CD14-positive monocyte (primary cell): ENCODE results near the gene SLC2A3. TPM values are rescaled to one million over a fixed set of nuclear protein-coding genes. Genes with fewer than 3 reads are reported as not detected.
"Not testable (repeated sequence)": the region's sequence is repeated elsewhere in the genome, so short reads cannot be mapped to it uniquely, and the experiment has no call there.

ENCODE experiments used
- DNase-seq, 3 donors: peaks; one replicate each; pipeline ENCODE4 v3.0.0-alpha.2; 2011 to 2022
- H2AFZ ChIP-seq: 2 replicates; pipeline ENCODE4 v1.6.0; 2012; ENCODE audit warnings: mild to moderate bottlenecking, low read depth, low read length, inconsistent platforms; ENCODE audit not compliant: insufficient read depth, poor library complexity, severe bottlenecking
- H3K27ac ChIP-seq, 2 donors: 1 replicate in 1 of 2; 2 replicates in 1 of 2; pipeline ENCODE4 v1.5.1; 2012 to 2013; ENCODE audit warnings: low read length in 2 of 2, control low read depth in 1 of 2, inconsistent platforms in 1 of 2, low read depth in 1 of 2, mild to moderate bottlenecking in 1 of 2
- H3K27me3 ChIP-seq, 2 donors: one replicate each; pipeline versions ENCODE4 v1.6.0 to v1.6.1; 2011 to 2013; ENCODE audit warnings: low read length in 2 of 2; ENCODE audit not compliant: control insufficient read depth in 2 of 2, insufficient read depth in 2 of 2
- H3K36me3 ChIP-seq, 2 donors: replicated peaks in 1 of 2; 1 replicate in 1 of 2; 2 replicates in 1 of 2; pipeline versions ENCODE4 v1.5.1 to v1.6.1; 2012 to 2013; ENCODE audit warnings: low read length in 2 of 2, control low read depth in 1 of 2, inconsistent platforms in 1 of 2, mild to moderate bottlenecking in 1 of 2; ENCODE audit not compliant: insufficient read depth in 2 of 2, control insufficient read depth in 1 of 2
- H3K4me1 ChIP-seq, 2 donors: 1 replicate in 1 of 2; 2 replicates in 1 of 2; pipeline versions ENCODE4 v1.5.1 to v1.6.1; 2012 to 2013; ENCODE audit warnings: low read length in 2 of 2, control low read depth in 1 of 2, inconsistent platforms in 1 of 2, mild to moderate bottlenecking in 1 of 2, moderate library complexity in 1 of 2; ENCODE audit not compliant: insufficient read depth in 2 of 2, control insufficient read depth in 1 of 2
- H3K4me2 ChIP-seq: replicated peaks from 2 replicates; pipeline ENCODE3; 2012; ENCODE audit warnings: low read length, moderate library complexity, mild to moderate bottlenecking; ENCODE audit not compliant: poor library complexity, severe bottlenecking; ENCODE audit errors: extremely low read depth
- H3K4me3 ChIP-seq, 3 experiments: fragments of 200-600 bp in 1 of 3; sonication (generic) in 1 of 3; replicated peaks in 1 of 3; 1 replicate in 2 of 3; 2 replicates in 1 of 3; pipeline ENCODE4 v1.5.1; 2011 to 2013; ENCODE audit warnings: low read length in 3 of 3, mild to moderate bottlenecking in 3 of 3, control low read depth in 2 of 3, low read depth in 2 of 3, inconsistent platforms in 1 of 3, moderate library complexity in 1 of 3
- H3K79me2 ChIP-seq: 2 replicates; pipeline ENCODE4 v1.6.0; 2012; ENCODE audit warnings: mild to moderate bottlenecking, control low read depth, inconsistent platforms, low read length, moderate library complexity; ENCODE audit not compliant: insufficient read depth
- H3K9ac ChIP-seq: 2 replicates; pipeline ENCODE4 v1.6.0; 2017; ENCODE audit warnings: low read length, mild to moderate bottlenecking; ENCODE audit not compliant: insufficient read depth, poor library complexity, severe bottlenecking
- H3K9me3 ChIP-seq, 2 donors: replicated peaks in 1 of 2; 1 replicate in 1 of 2; 2 replicates in 1 of 2; pipeline versions ENCODE4 v1.5.1 to v1.6.1; 2012 to 2013; ENCODE audit warnings: low read length in 2 of 2, control low read depth in 1 of 2; ENCODE audit not compliant: control insufficient read depth in 1 of 2, insufficient read depth in 1 of 2
- H4K20me1 ChIP-seq: 2 replicates; pipeline ENCODE4 v1.6.0; 2012; ENCODE audit warnings: mild to moderate bottlenecking, low read length, control low read depth, moderate library complexity; ENCODE audit not compliant: insufficient read depth
- H3K27ac Mint-ChIP-seq, 7 donors: one replicate each; pipeline ENCODE4 v1.8.0; 2020; ENCODE audit warnings: mild to moderate bottlenecking in 7 of 7, mixed read lengths in 7 of 7, moderate library complexity in 6 of 7, inconsistent platforms in 2 of 7
- H3K27me3 Mint-ChIP-seq, 3 donors: one replicate each; pipeline ENCODE4 v1.8.0; 2021 to 2022; ENCODE audit warnings: low read depth in 3 of 3, mild to moderate bottlenecking in 3 of 3, mixed read lengths in 3 of 3, moderate library complexity in 3 of 3, inconsistent platforms in 1 of 3
- H3K36me3 Mint-ChIP-seq, 2 donors: one replicate each; pipeline ENCODE4 v1.8.0; 2020; ENCODE audit warnings: mixed read lengths in 2 of 2, inconsistent platforms in 1 of 2, mild to moderate bottlenecking in 1 of 2
- H3K4me1 Mint-ChIP-seq: one replicate; pipeline ENCODE4 v1.8.0; 2020; ENCODE audit warnings: mild to moderate bottlenecking, mixed read lengths
- H3K4me3 Mint-ChIP-seq, 2 donors: one replicate each; pipeline ENCODE4 v1.8.0; 2020; ENCODE audit warnings: mild to moderate bottlenecking in 2 of 2, mixed read lengths in 2 of 2, moderate library complexity in 1 of 2
- H3K9me3 Mint-ChIP-seq, 7 donors: one replicate each; pipeline ENCODE4 v1.8.0; 2020 to 2022; ENCODE audit warnings: mixed read lengths in 7 of 7, mild to moderate bottlenecking in 6 of 7, moderate library complexity in 6 of 7, inconsistent platforms in 2 of 7
- WGBS: methylation state at CpG from one replicate; pipeline ENCODE4 v1.1.5; 2013; ENCODE audit warnings: missing lambda C conversion rate; ENCODE audit not compliant: insufficient coverage; 5-methylcytosine and 5-hydroxymethylcytosine counted together
- intact Hi-C, 2 donors: fragments of 100-400 bp; cut with micrococcal nuclease; formaldehyde crosslinking; loops; one replicate each; pipeline versions ENCODE4 v1.15.0 to v1.15.1; 2023
- polyA plus RNA-seq, 3 donors: library from polyadenylated mRNA; depleted of rRNA in 1 of 3; unstranded in 2 of 3; stranded (reverse) in 1 of 3; fragments of 300-500 nt in 2 of 3; fragments of >200 nt in 1 of 3; fragmentation: Illumina TruSeq in 2 of 3; gene quantifications; 1 replicate in 2 of 3; 2 replicates in 1 of 3; pipeline ENCODE4 v1.2.3, GENCODE V29; 2012 to 2021
- TF ChIP-seq, protein P1 (sequence below): fragments of 200-600 bp; IDR thresholded peaks from one replicate; pipeline ENCODE4 v1.8.0; 2022; ENCODE audit warnings: antibody characterized with exemption, mild to moderate bottlenecking

The SLC2A3 gene
- polyA plus RNA-seq, 3 donors, result 128 to 1,210 (median 179) TPM

DNA sequence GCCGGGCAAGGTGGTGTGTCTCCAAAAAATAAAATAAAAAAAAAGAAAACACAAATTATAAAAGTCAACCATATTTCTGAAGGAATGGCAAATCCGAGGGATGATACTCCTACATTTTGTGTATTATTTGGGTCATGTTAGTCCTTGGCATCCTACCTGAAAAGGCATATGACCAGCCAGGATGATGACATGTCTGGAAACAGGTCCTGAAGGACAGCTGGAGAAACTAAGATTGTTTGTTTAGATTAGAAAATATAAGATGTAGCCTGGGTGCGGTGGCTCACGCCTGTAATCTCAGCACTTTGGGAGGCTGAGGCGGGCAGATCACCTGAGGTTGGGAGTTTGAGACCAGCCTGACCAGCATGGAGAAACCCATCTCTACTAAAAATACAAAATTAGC lies 48.9 kb upstream of the SLC2A3 start:
- WGBS, result no CpG with 5 or more reads among the region's 5 CpGs
- Mint-ChIP-seq H3K4me1 (peaks cover 33% of the 10 kb centered on the region), H3K9me3 (no peaks in the 10 kb centered on the region), H3K4me3 (no peak overlapping the region), H3K27me3 (peaks cover 0 to 1% (median 0%) of the 10 kb centered on the region in 3 donors), H3K27ac (no peak overlapping the region), H3K36me3 (no peaks in the 10 kb centered on the region)
- Histone ChIP-seq H3K4me3 (no peak overlapping the region), H3K4me1 (peaks cover 28 to 37% of the 10 kb centered on the region in 2 donors), H3K27ac (no peak overlapping the region), H2AFZ (no peak overlapping the region), H3K9me3 (no peaks in the 10 kb centered on the region), H3K4me2 (no peak overlapping the region), H4K20me1 (no peaks in the 10 kb centered on the region), H3K36me3 (no peaks in the 10 kb centered on the region), H3K79me2 (no peaks in the 10 kb centered on the region), H3K9ac (no peak overlapping the region), H3K27me3 (no peaks in the 10 kb centered on the region)
- no peak for DNase-seq
- intact Hi-C loops, result no loop called here
- TF ChIP-seq, protein P1, sequence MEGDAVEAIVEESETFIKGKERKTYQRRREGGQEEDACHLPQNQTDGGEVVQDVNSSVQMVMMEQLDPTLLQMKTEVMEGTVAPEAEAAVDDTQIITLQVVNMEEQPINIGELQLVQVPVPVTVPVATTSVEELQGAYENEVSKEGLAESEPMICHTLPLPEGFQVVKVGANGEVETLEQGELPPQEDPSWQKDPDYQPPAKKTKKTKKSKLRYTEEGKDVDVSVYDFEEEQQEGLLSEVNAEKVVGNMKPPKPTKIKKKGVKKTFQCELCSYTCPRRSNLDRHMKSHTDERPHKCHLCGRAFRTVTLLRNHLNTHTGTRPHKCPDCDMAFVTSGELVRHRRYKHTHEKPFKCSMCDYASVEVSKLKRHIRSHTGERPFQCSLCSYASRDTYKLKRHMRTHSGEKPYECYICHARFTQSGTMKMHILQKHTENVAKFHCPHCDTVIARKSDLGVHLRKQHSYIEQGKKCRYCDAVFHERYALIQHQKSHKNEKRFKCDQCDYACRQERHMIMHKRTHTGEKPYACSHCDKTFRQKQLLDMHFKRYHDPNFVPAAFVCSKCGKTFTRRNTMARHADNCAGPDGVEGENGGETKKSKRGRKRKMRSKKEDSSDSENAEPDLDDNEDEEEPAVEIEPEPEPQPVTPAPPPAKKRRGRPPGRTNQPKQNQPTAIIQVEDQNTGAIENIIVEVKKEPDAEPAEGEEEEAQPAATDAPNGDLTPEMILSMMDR, result no peak

DNA sequence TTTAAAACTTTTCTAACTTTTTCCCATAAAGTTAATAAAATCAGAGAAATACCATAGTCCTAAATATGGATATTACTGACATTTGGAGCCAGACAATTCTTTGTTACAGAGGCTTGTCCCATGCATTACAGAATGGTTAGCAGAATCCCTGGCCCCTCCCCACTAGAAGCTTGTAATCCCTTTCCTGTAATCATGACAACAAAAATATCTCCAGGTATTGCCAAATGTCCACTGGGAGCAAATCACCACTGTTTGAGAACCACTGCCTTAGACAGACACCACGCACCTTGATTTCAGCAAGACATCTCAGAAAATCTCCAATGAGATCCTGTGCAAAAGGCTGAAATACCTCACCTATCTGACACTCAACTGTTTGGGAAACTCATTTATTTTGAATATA lies 47.5 kb upstream of the SLC2A3 start:
- H3K27me3 Mint-ChIP-seq, H3K4me3 Mint-ChIP-seq, H3K4me3 ChIP-seq, intact Hi-C loops, H3K27ac Mint-ChIP-seq, H3K36me3 ChIP-seq, H3K27ac ChIP-seq, H3K36me3 Mint-ChIP-seq, H4K20me1 ChIP-seq, H3K4me2 ChIP-seq, H3K9ac ChIP-seq, H3K9me3 ChIP-seq, H3K9me3 Mint-ChIP-seq, H3K27me3 ChIP-seq, H2AFZ ChIP-seq, DNase-seq, H3K79me2 ChIP-seq: not testable (repeated sequence)
- 100% methylated on average over 1 of the region's 1 CpG for whole genome bisulfite sequencing
- peaks cover 16 to 23% of the 10 kb centered on the region in 2 donors for H3K4me1 ChIP-seq
- H3K4me1 Mint-ChIP-seq, result peaks cover 23% of the 10 kb centered on the region

DNA sequence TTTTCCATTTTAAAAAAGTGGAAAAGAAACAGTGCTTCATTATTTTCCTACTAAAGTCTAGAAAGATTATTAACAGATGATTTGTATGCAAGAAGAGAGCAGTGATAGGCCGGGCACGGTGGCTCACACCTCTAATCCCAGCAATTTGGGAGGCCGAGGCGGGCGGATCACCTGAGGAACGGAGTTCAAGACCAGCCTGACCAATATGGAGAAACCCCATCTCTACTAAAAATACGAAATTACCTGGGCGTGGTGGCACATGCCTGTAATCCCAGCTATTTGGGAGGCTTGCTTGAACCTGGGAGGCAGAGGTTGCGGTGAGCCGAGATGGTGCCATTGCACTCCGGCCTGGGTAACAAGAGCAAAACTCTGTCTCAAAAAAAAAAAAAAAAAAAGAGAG lies 47.0 kb upstream of the SLC2A3 start:
- H3K9ac ChIP-seq, H3K9me3 ChIP-seq, DNase-seq, H3K27me3 Mint-ChIP-seq, H3K4me3 ChIP-seq, H3K36me3 Mint-ChIP-seq, H3K27ac Mint-ChIP-seq, intact Hi-C loops, H4K20me1 ChIP-seq, H3K4me3 Mint-ChIP-seq, H3K9me3 Mint-ChIP-seq, H3K4me2 ChIP-seq, H2AFZ ChIP-seq, H3K79me2 ChIP-seq, H3K36me3 ChIP-seq, H3K27me3 ChIP-seq, H3K27ac ChIP-seq: not testable (repeated sequence)
- no CpG with 5 or more reads among the region's 11 CpGs for WGBS
- H3K4me1 ChIP-seq, result peaks cover 18 to 23% of the 10 kb centered on the region in 2 donors
- peaks cover 23% of the 10 kb centered on the region for H3K4me1 Mint-ChIP-seq

DNA sequence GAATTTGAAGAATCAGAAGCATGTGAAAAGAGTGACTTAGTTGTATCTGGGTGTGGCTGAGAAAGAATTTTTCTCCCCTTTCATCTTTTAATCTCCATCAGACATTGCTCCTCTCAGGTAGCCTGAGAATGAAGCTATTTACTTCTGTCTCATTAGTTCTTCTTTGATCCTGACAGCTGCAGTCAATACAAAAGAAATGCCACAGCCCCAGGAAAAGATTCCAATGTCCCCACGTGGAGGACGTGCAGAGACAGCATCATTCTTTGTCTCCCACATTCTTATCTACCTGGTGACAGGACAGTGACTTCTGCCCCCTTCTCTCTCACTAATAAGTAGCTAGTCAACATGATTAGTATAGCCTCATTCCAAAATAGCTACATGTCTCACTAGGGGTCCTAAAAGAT lies 46.3 kb upstream of the SLC2A3 start:
- H3K4me3 Mint-ChIP-seq, H3K27me3 Mint-ChIP-seq, H3K9me3 Mint-ChIP-seq, intact Hi-C loops, H3K4me2 ChIP-seq, H2AFZ ChIP-seq, DNase-seq, H3K36me3 ChIP-seq, H3K27ac Mint-ChIP-seq, H3K36me3 Mint-ChIP-seq, H3K9ac ChIP-seq, H3K4me3 ChIP-seq, H3K79me2 ChIP-seq, H4K20me1 ChIP-seq, H3K9me3 ChIP-seq, H3K27me3 ChIP-seq, H3K27ac ChIP-seq: not testable (repeated sequence)
- H3K4me1 ChIP-seq, result peaks cover 22 to 26% of the 10 kb centered on the region in 2 donors
- H3K4me1 Mint-ChIP-seq, result peaks cover 23% of the 10 kb centered on the region
- WGBS, result no CpG with 5 or more reads among the region's 2 CpGs
